H1 (cell line): ENCODE data around the gene CAPN14.

Experiments used
- CTCF ChIP-seq, 3 experiments: IDR thresholded peaks; 1 replicate in 2 of 3; 2 replicates in 1 of 3; pipeline versions ENCODE4 v1.5.1 to v1.6.1; 2011; ENCODE audit warnings: low read length in 3 of 3, mild to moderate bottlenecking in 3 of 3, inconsistent platforms in 2 of 3, low read depth in 1 of 3, moderate library complexity in 1 of 3; ENCODE audit not compliant: insufficient read depth in 1 of 3; ENCODE audit errors: control extremely low read depth in 1 of 3
- NRF1 ChIP-seq: IDR thresholded peaks from 2 replicates; pipeline ENCODE4 v1.6.1; 2011; ENCODE audit warnings: mild to moderate bottlenecking, low read depth, low read length, improper control_type of control experiment
- POLR2A ChIP-seq, 2 experiments: IDR thresholded peaks; 1 replicate in 1 of 2; 2 replicates in 1 of 2; pipeline ENCODE4 v1.6.1; 2011; ENCODE audit warnings: low read depth in 2 of 2, low read length in 2 of 2, mild to moderate bottlenecking in 2 of 2; ENCODE audit errors: control extremely low read depth in 1 of 2
- TAF1 ChIP-seq: IDR thresholded peaks from 2 replicates; pipeline ENCODE4 v1.6.1; 2011; ENCODE audit warnings: mild to moderate bottlenecking, low read depth, low read length
- USF2 ChIP-seq: IDR thresholded peaks from 2 replicates; pipeline ENCODE4 v1.6.1; 2011; ENCODE audit warnings: low read length, improper control_type of control experiment
- YY1 ChIP-seq: IDR thresholded peaks from 2 replicates; pipeline ENCODE4 v1.6.1; 2011; ENCODE audit warnings: low read depth, mild to moderate bottlenecking, low read length

GRCh38 chr2:31228717-31229116, 11.4 kb upstream of the CAPN14 start:
- TF ChIP-seq CTCF (IDR thresholded peaks at IDR 0.05; ENCODE audit: control extremely low read depth in 1 of 3, insufficient read depth in 1 of 3, low read depth in 1 of 3, low read length in 3 of 3) (no peak), USF2 (no peak), YY1 (no peak), POLR2A (IDR thresholded peaks at IDR 0.05; ENCODE audit: control extremely low read depth in 1 of 2, low read depth in 2 of 2, low read length in 2 of 2) (no peak), TAF1 (no peak), NRF1 (no peak)
